ENCODE results near the gene RPLP2.

DNA sequence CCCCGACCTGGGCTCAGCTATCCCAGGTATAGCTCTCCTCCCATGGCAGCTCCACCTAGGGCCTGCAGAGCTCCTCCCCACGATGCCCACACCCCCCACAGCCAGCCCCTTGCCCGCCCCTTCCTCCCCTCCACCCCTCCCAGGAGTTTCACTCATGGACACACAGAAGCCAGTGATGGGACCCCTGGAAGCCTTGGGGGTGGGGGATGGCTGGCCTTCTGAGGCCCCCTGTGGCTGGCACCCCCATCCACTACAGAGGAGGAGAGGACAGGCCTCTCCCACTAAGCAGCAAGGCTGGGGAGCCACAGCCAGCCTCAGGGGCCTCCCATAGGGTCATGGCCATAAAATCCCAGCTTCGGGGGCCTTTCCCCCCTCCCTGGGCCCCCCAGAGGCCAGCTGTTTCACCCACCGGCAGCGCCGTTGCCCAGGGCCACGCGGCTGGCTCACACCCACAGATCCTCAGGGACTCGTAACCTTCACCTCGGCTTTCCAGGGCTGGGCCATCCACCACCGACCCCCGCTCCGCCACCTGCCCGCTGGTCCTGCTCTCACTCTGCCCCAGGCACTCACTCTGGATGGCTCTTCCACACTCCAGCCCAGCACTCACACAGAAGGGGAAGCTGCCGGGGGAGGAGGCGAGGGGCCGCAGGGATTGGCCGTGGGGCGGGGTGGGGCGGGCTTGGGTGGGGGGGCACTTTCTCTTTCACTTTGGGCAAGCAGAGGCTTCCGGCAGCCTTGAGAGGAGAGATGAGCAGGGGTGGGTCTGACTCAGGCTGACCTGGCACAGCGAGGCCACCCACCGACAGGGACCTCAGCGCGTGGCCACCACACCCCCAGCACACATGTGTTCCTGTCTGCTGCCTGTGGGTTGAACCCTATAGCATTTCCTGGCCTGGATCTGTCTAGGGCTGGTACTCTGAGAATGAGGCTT, 13.9 kb upstream of the RPLP2 start:
- no peak for TF ChIP-seq ZNF274 (IDR thresholded peaks at IDR 0.05; ENCODE audit: low read length)
- TF ChIP-seq ZNF274 (tag by site-specific recombination; IDR thresholded peaks at IDR 0.05; ENCODE audit: borderline replicate concordance): no peak
- TF ChIP-seq, protein P1, sequence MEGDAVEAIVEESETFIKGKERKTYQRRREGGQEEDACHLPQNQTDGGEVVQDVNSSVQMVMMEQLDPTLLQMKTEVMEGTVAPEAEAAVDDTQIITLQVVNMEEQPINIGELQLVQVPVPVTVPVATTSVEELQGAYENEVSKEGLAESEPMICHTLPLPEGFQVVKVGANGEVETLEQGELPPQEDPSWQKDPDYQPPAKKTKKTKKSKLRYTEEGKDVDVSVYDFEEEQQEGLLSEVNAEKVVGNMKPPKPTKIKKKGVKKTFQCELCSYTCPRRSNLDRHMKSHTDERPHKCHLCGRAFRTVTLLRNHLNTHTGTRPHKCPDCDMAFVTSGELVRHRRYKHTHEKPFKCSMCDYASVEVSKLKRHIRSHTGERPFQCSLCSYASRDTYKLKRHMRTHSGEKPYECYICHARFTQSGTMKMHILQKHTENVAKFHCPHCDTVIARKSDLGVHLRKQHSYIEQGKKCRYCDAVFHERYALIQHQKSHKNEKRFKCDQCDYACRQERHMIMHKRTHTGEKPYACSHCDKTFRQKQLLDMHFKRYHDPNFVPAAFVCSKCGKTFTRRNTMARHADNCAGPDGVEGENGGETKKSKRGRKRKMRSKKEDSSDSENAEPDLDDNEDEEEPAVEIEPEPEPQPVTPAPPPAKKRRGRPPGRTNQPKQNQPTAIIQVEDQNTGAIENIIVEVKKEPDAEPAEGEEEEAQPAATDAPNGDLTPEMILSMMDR (tag by site-specific recombination; IDR thresholded peaks at IDR 0.05): no peak
- no peak for TF ChIP-seq ZNF184 (tag by site-specific recombination; IDR thresholded peaks at IDR 0.05)
- no peak for TF ChIP-seq WT1 (tag by site-specific recombination; IDR thresholded peaks at IDR 0.05)
- TF ChIP-seq, protein P2, sequence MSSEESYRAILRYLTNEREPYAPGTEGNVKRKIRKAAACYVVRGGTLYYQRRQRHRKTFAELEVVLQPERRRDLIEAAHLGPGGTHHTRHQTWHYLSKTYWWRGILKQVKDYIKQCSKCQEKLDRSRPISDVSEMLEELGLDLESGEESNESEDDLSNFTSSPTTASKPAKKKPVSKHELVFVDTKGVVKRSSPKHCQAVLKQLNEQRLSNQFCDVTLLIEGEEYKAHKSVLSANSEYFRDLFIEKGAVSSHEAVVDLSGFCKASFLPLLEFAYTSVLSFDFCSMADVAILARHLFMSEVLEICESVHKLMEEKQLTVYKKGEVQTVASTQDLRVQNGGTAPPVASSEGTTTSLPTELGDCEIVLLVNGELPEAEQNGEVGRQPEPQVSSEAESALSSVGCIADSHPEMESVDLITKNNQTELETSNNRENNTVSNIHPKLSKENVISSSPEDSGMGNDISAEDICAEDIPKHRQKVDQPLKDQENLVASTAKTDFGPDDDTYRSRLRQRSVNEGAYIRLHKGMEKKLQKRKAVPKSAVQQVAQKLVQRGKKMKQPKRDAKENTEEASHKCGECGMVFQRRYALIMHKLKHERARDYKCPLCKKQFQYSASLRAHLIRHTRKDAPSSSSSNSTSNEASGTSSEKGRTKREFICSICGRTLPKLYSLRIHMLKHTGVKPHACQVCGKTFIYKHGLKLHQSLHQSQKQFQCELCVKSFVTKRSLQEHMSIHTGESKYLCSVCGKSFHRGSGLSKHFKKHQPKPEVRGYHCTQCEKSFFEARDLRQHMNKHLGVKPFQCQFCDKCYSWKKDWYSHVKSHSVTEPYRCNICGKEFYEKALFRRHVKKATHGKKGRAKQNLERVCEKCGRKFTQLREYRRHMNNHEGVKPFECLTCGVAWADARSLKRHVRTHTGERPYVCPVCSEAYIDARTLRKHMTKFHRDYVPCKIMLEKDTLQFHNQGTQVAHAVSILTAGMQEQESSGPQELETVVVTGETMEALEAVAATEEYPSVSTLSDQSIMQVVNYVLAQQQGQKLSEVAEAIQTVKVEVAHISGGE (tag by site-specific recombination; conservative IDR thresholded peaks at IDR 0.05; ENCODE audit: low read depth): no peak
- TF ChIP-seq, protein P3, sequence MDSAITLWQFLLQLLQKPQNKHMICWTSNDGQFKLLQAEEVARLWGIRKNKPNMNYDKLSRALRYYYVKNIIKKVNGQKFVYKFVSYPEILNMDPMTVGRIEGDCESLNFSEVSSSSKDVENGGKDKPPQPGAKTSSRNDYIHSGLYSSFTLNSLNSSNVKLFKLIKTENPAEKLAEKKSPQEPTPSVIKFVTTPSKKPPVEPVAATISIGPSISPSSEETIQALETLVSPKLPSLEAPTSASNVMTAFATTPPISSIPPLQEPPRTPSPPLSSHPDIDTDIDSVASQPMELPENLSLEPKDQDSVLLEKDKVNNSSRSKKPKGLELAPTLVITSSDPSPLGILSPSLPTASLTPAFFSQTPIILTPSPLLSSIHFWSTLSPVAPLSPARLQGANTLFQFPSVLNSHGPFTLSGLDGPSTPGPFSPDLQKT (IDR thresholded peaks at IDR 0.05; ENCODE audit: borderline replicate concordance, low read depth, low read length): no peak
- TF ChIP-seq, protein P4, sequence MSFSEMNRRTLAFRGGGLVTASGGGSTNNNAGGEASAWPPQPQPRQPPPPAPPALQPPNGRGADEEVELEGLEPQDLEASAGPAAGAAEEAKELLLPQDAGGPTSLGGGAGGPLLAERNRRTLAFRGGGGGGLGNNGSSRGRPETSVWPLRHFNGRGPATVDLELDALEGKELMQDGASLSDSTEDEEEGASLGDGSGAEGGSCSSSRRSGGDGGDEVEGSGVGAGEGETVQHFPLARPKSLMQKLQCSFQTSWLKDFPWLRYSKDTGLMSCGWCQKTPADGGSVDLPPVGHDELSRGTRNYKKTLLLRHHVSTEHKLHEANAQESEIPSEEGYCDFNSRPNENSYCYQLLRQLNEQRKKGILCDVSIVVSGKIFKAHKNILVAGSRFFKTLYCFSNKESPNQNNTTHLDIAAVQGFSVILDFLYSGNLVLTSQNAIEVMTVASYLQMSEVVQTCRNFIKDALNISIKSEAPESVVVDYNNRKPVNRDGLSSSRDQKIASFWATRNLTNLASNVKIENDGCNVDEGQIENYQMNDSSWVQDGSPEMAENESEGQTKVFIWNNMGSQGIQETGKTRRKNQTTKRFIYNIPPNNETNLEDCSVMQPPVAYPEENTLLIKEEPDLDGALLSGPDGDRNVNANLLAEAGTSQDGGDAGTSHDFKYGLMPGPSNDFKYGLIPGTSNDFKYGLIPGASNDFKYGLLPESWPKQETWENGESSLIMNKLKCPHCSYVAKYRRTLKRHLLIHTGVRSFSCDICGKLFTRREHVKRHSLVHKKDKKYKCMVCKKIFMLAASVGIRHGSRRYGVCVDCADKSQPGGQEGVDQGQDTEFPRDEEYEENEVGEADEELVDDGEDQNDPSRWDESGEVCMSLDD (tag by site-specific recombination; IDR thresholded peaks at IDR 0.05): no peak; the same call in 1 of the 2 replicates

All from HEK293 (cell line).